Activated naive CD8-positive, alpha-beta T cell (primary cell): Measurements from ENCODE around the gene ZNF598.
"Not testable (repeated sequence)": the region's sequence is repeated elsewhere in the genome, so short reads cannot be mapped to it uniquely, and the experiment has no call there.

Experiments used
- H3K27ac Mint-ChIP-seq: one replicate; pipeline ENCODE4 v1.8.0; 2021; ENCODE audit warnings: mixed read lengths
- H3K27me3 Mint-ChIP-seq: one replicate; pipeline ENCODE4 v1.8.0; 2021; ENCODE audit warnings: mixed read lengths
- H3K36me3 Mint-ChIP-seq: one replicate; pipeline ENCODE4 v1.8.0; 2021; ENCODE audit warnings: mixed read lengths
- H3K4me1 Mint-ChIP-seq: one replicate; pipeline ENCODE4 v1.8.0; 2021; ENCODE audit warnings: low read depth, mixed read lengths
- H3K4me3 Mint-ChIP-seq: one replicate; pipeline ENCODE4 v1.8.0; 2021; ENCODE audit warnings: mild to moderate bottlenecking, mixed read lengths
- H3K9me3 Mint-ChIP-seq: one replicate; pipeline ENCODE4 v1.8.0; 2021; ENCODE audit warnings: low read depth, mixed read lengths

The ZNF598 gene

GRCh38 chr16:2025878-2026460 lies 16.3 kb upstream of the ZNF598 start:
- peak overlapping the region; percentile 44 for H3K4me3 Mint-ChIP-seq
- peaks cover 19% of the 10 kb centered on the region for H3K4me1 Mint-ChIP-seq
- H3K27ac Mint-ChIP-seq: no peak overlapping the region
- H3K27me3 Mint-ChIP-seq: peaks cover 4% of the 10 kb centered on the region
- no peaks in the 10 kb centered on the region for H3K36me3 Mint-ChIP-seq
- H3K9me3 Mint-ChIP-seq: no peaks in the 10 kb centered on the region

GRCh38 chr16:2025251-2025650 lies 15.6 kb upstream of the ZNF598 start:
- Mint-ChIP-seq H3K9me3 (no peaks in the 10 kb centered on the region), H3K36me3 (no peaks in the 10 kb centered on the region), H3K27ac (no peak overlapping the region)

GRCh38 chr16:2024032-2024420 lies 14.4 kb upstream of the ZNF598 start:
- no peaks in the 10 kb centered on the region for H3K36me3 Mint-ChIP-seq
- peaks cover 4% of the 10 kb centered on the region for H3K27me3 Mint-ChIP-seq
- H3K27ac Mint-ChIP-seq: no peak overlapping the region
- H3K4me3 Mint-ChIP-seq: peak overlapping the region; percentile 13
- H3K4me1 Mint-ChIP-seq: peaks cover 22% of the 10 kb centered on the region
- H3K9me3 Mint-ChIP-seq: no peaks in the 10 kb centered on the region

More at GRCh38 chr16:2025251-2025650, 15.6 kb upstream of the ZNF598 start:
- Mint-ChIP-seq H3K4me1 (peaks cover 22% of the 10 kb centered on the region), H3K4me3 (no peak overlapping the region), H3K27me3 (peaks cover 4% of the 10 kb centered on the region)

- Mint-ChIP-seq H3K4me3 (peak overlapping the region; percentile 67), H3K4me1 (peaks cover 24% of the 10 kb centered on the region), H3K36me3 (no peaks in the 10 kb centered on the region), H3K27me3 (peaks cover 4% of the 10 kb centered on the region), H3K9me3 (no peaks in the 10 kb centered on the region), H3K27ac (no peak overlapping the region)
Measured at GRCh38 chr16:2023092-2024031, 13.7 kb upstream of the ZNF598 start.

GRCh38 chr16:2022723-2023091 lies 13.1 kb upstream of the ZNF598 start:
- Mint-ChIP-seq H3K36me3 (no peaks in the 10 kb centered on the region), H3K4me3 (peak overlapping the region; percentile 67), H3K27ac (no peak overlapping the region), H3K9me3 (no peaks in the 10 kb centered on the region), H3K27me3 (peaks cover 4% of the 10 kb centered on the region), H3K4me1 (peaks cover 24% of the 10 kb centered on the region)

- H3K4me3 Mint-ChIP-seq: peak overlapping the region; percentile 76
- peaks cover 17% of the 10 kb centered on the region for H3K4me1 Mint-ChIP-seq
- no peaks in the 10 kb centered on the region for H3K36me3 Mint-ChIP-seq
- H3K27ac Mint-ChIP-seq: no peak overlapping the region
- peaks cover 4% of the 10 kb centered on the region for H3K27me3 Mint-ChIP-seq
- H3K9me3 Mint-ChIP-seq: no peaks in the 10 kb centered on the region
Measured at GRCh38 chr16:2019921-2020831, 10.6 kb upstream of the ZNF598 start.

- no peaks in the 10 kb centered on the region for H3K9me3 Mint-ChIP-seq
- peaks cover 17% of the 10 kb centered on the region for H3K4me1 Mint-ChIP-seq
- H3K27me3 Mint-ChIP-seq: peaks cover 4% of the 10 kb centered on the region
- no peaks in the 10 kb centered on the region for H3K36me3 Mint-ChIP-seq
- H3K27ac Mint-ChIP-seq: no peak within 1 kb of the TSS
- H3K4me3 Mint-ChIP-seq: peak within 1 kb of the TSS; percentile 76
Measured at GRCh38 chr16:2019518-2019920, 9.9 kb upstream of the ZNF598 start, which contains the start of gene NPW. NPW (plus strand) TSS chr16:2019785.

GRCh38 chr16:2016407-2016922 lies 6.8 kb upstream of the ZNF598 start:
- no peaks in the 10 kb centered on the region for H3K36me3 Mint-ChIP-seq
- peaks cover 5% of the 10 kb centered on the region for H3K4me1 Mint-ChIP-seq
- no peak overlapping the region for H3K27ac Mint-ChIP-seq
- H3K4me3 Mint-ChIP-seq: no peak overlapping the region
- H3K9me3 Mint-ChIP-seq: no peaks in the 10 kb centered on the region
- H3K27me3 Mint-ChIP-seq: no peaks in the 10 kb centered on the region

GRCh38 chr16:2015947-2016208 lies 6.3 kb upstream of the ZNF598 start:
- Mint-ChIP-seq H3K4me3 (no peak overlapping the region), H3K27ac (no peak overlapping the region), H3K9me3 (no peaks in the 10 kb centered on the region), H3K27me3 (no peaks in the 10 kb centered on the region), H3K4me1 (peaks cover 5% of the 10 kb centered on the region), H3K36me3 (no peaks in the 10 kb centered on the region)

GRCh38 chr16:2015117-2015946 lies 5.7 kb upstream of the ZNF598 start:
- no peaks in the 10 kb centered on the region for H3K36me3 Mint-ChIP-seq
- H3K4me3 Mint-ChIP-seq: no peak overlapping the region
- peaks cover 4% of the 10 kb centered on the region for H3K4me1 Mint-ChIP-seq
- H3K9me3 Mint-ChIP-seq: no peaks in the 10 kb centered on the region
- no peaks in the 10 kb centered on the region for H3K27me3 Mint-ChIP-seq
- no peak overlapping the region for H3K27ac Mint-ChIP-seq

- Mint-ChIP-seq H3K27ac (no peak overlapping the region), H3K4me3 (no peak overlapping the region), H3K9me3 (no peaks in the 10 kb centered on the region), H3K4me1 (peaks cover 10% of the 10 kb centered on the region), H3K36me3 (peaks cover under 1% of the 10 kb centered on the region), H3K27me3 (no peaks in the 10 kb centered on the region)
Measured at GRCh38 chr16:2013527-2013926, 3.9 kb upstream of the ZNF598 start.

- H3K4me1 Mint-ChIP-seq: peaks cover 24% of the 10 kb centered on the region
- H3K27ac Mint-ChIP-seq, H3K27me3 Mint-ChIP-seq, H3K36me3 Mint-ChIP-seq, H3K9me3 Mint-ChIP-seq: not testable (repeated sequence)
- peak overlapping the region; percentile 38 for H3K4me3 Mint-ChIP-seq
Measured at GRCh38 chr16:2011726-2012125, 2.1 kb upstream of the ZNF598 start.

GRCh38 chr16:2009164-2009711 lies 383 bp downstream of the ZNF598 start:
- no peaks in the 10 kb centered on the region for H3K27me3 Mint-ChIP-seq
- H3K27ac Mint-ChIP-seq: peak overlapping the region; percentile 90
- H3K36me3 Mint-ChIP-seq: peaks cover 3% of the 10 kb centered on the region
- no peaks in the 10 kb centered on the region for H3K9me3 Mint-ChIP-seq
- peak overlapping the region; percentile 93 for H3K4me3 Mint-ChIP-seq
- peaks cover 39% of the 10 kb centered on the region for H3K4me1 Mint-ChIP-seq

- peaks cover 3% of the 10 kb centered on the region for H3K36me3 Mint-ChIP-seq
- peaks cover 39% of the 10 kb centered on the region for H3K4me1 Mint-ChIP-seq
- H3K4me3 Mint-ChIP-seq: peak overlapping the region; percentile 93
- no peaks in the 10 kb centered on the region for H3K9me3 Mint-ChIP-seq
- H3K27ac Mint-ChIP-seq: peak overlapping the region; percentile 90
- no peaks in the 10 kb centered on the region for H3K27me3 Mint-ChIP-seq
Measured at GRCh38 chr16:2008631-2009163, 924 bp downstream of the ZNF598 start.
